Amniotic epithelial cell (primary cell): ENCODE data around the gene CIART.
"Not testable (repeated sequence)": the region's sequence is repeated elsewhere in the genome, so short reads cannot be mapped to it uniquely, and the experiment has no call there.

Experiments used
- DNase-seq: peaks from one replicate; pipeline ENCODE4 v3.0.0-alpha.2; 2010; ENCODE audit warnings: low read depth

Gene CIART

GRCh38 chr1:150262388-150263320 is 19.7 kb upstream of the CIART start:
- no peak for DNase-seq

- DNase-seq, result no peak
Observed at GRCh38 chr1:150263549-150263948, 18.8 kb upstream of the CIART start.

GRCh38 chr1:150267896-150268295 is 14.5 kb upstream of the CIART start:
- no peak for DNase-seq

- peak; percentile 51 for DNase-seq
Observed at GRCh38 chr1:150268340-150268704, 14.0 kb upstream of the CIART start.

- DNase-seq, result peak; percentile 96
Observed at GRCh38 chr1:150268705-150269403, 13.5 kb upstream of the CIART start, which contains the start of gene APH1A. APH1A (minus strand) TSS chr1:150269016; CDS start chr1:150268810, 206 bp downstream.

- no peak for DNase-seq
Observed at GRCh38 chr1:150269451-150269850, 12.9 kb upstream of the CIART start.

- DNase-seq, result no peak
Observed at GRCh38 chr1:150271291-150271959, 10.9 kb upstream of the CIART start.

- DNase-seq, result no peak
Observed at GRCh38 chr1:150273311-150273710, 9.0 kb upstream of the CIART start.

GRCh38 chr1:150280138-150280707 is 2.1 kb upstream of the CIART start:
- no peak for DNase-seq

- peak; percentile 49 for DNase-seq
Observed at GRCh38 chr1:150281221-150281757, 1.1 kb upstream of the CIART start.

GRCh38 chr1:150282558-150282958 is 204 bp downstream of the CIART start:
- no peak for DNase-seq

GRCh38 chr1:150283260-150283659 is 906 bp downstream of the CIART start:
- DNase-seq, result no peak

- no peak for DNase-seq
Observed at GRCh38 chr1:150288382-150288781, 6.0 kb downstream of the CIART start.

- DNase-seq, result no peak
Observed at GRCh38 chr1:150288822-150289221, 6.5 kb downstream of the CIART start.

GRCh38 chr1:150293433-150294253 is 11.3 kb downstream of the CIART start, which contains the start of gene MRPS21:
MRPS21 (plus strand) TSS chr1:150293861; CDS start chr1:150294367, 506 bp downstream.
- DNase-seq, result peak; percentile 89

- DNase-seq, result no peak
Observed at GRCh38 chr1:150295476-150295875, 13.1 kb downstream of the CIART start.

- DNase-seq, result no peak
Observed at GRCh38 chr1:150299716-150300115, 17.4 kb downstream of the CIART start.

GRCh38 chr1:150302338-150302737 is 20.0 kb downstream of the CIART start:
- DNase-seq, result no peak

- DNase-seq, result no peak
Observed at GRCh38 chr1:150302902-150303301, 20.5 kb downstream of the CIART start.

- not testable (repeated sequence) for DNase-seq
Observed at GRCh38 chr1:150308585-150308984, 26.2 kb downstream of the CIART start.
